GM19035 (cell line): ENCODE data around the gene PPP1R1B.

Source experiments
- ATAC-seq: cut with Tn5 transposase; IDR thresholded peaks from one replicate; pipeline ENCODE4 v1.9.1; 2021; ENCODE audit not compliant: unreplicated experiment

Gene PPP1R1B

GRCh38 chr17:39678340-39679116 lies 51.8 kb downstream of the PPP1R1B start:
- no peak for ATAC-seq

- ATAC-seq, result no peak
These were observed 52.9 kb downstream of the PPP1R1B start for GRCh38 chr17:39679521-39680192.

GRCh38 chr17:39683295-39683939 lies 56.7 kb downstream of the PPP1R1B start:
- no peak for ATAC-seq

- ATAC-seq, result no peak
These were observed 57.8 kb downstream of the PPP1R1B start for GRCh38 chr17:39684369-39685192.
